SK-N-SH treated with all-trans-retinoic acid at 6 μM for 48 hours (cell line): ENCODE data around the gene ZNF653.

Source experiments
- CREB5 ChIP-seq: fragments of 250-450 bp; sonication (Bioruptor Pico); IDR thresholded peaks from 2 replicates; pipeline ENCODE4 v1.5.1; 2020; ENCODE audit warnings: low read depth, mild to moderate bottlenecking, moderate library complexity
- ZFP3 ChIP-seq: fragments of 250-450 bp; sonication (Bioruptor Pico); IDR thresholded peaks from 2 replicates; pipeline ENCODE4 v1.5.0; 2020; ENCODE audit warnings: mild to moderate bottlenecking, moderate library complexity
- ZFP30 ChIP-seq: fragments of 450-650 bp; formaldehyde crosslinking; IDR thresholded peaks from 2 replicates; pipeline ENCODE4 v1.5.0; 2022; ENCODE audit warnings: mild to moderate bottlenecking, moderate library complexity

DNA sequence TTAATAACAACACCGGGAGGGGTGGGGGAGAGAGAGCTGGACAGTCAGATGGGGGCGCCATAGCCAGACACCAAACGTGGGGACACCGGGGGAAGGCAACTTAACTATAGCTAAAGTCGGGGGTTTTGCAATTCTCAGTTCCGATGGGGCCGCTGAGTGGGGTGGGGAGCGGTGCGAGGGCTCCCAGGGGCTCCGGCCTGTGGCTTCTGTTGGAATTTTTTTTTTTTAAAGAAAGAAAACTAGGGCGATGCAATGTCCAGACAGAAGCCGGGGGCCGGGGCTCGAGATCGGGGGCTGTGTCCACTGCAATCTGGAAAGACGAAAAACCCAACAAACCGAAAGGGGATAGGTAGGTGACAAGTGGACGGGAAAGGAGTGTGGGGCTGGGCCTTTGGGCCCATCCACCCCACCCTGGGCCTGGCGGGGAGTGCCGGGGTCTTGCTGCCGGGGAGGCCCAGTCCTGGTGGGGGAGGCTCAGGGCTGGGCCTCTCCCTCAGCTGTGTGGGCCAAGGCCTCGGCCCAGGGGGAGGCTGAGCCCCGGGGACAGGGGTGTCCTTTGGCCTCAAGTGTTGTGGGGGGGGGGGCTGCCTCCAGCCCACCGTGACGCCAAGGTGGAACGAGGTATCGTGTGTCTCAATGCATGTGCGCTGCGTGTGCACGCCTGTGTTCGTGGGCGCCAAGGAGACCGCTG lies 52.9 kb downstream of the ZNF653 start:
- TF ChIP-seq CREB5, result no peak
- no peak for TF ChIP-seq ZFP30
- no peak for TF ChIP-seq ZFP3 (CRISPR knock-in tag)
